IMR-90 (cell line): ENCODE measurements around the gene HSD17B10. TPM values are rescaled to one million over a fixed set of nuclear protein-coding genes. Genes with fewer than 3 reads are reported as not detected.

Experiments used
- ATAC-seq: fragments of 200-7000 bp; cut with Tn5 transposase; 2 replicates; pipeline ENCODE4 v1.9.1; 2020; ENCODE audit warnings: low read depth, mild to moderate bottlenecking, moderate library complexity
- Bru-seq: library from RNA; stranded (reverse); fragments of 400-500 nt; gene quantifications from one replicate; lab custom pipeline; 2021; lab: Mats Ljungman, UMichigan
- BruChase-seq, 2 experiments: library from RNA; stranded (reverse); fragments of 400-500 nt; gene quantifications; one replicate each; lab custom pipeline; 2021; lab: Mats Ljungman, UMichigan
- BruUV-seq: library from RNA; stranded (reverse); fragments of 400-500 nt; replicated peaks from 2 replicates; lab custom pipeline; 2021; lab: Mats Ljungman, UMichigan
- CTCF ChIA-PET: fragments of 300-600 bp; formaldehyde crosslinking; extraction: SDS; loops from one replicate; lab custom pipeline; 2021; ENCODE audit warnings: antibody characterized with exemption; lab: Yijun Ruan, JAX
- POLR2A ChIA-PET: fragments of 300-600 bp; sonication (Branson Sonifier 250); formaldehyde crosslinking; loops from one replicate; lab custom pipeline; 2022; ENCODE audit warnings: antibody characterized with exemption; ENCODE audit not compliant: unreplicated experiment; lab: Charles Lee
- DNase-seq: peaks from one replicate; pipeline ENCODE4 v3.0.0; 2013
- H2AFZ ChIP-seq: replicated peaks from 2 replicates; pipeline ENCODE3; 2013; ENCODE audit warnings: low read length, mild to moderate bottlenecking; ENCODE audit not compliant: poor library complexity
- H2AK5ac ChIP-seq: 2 replicates; pipeline ENCODE4 v1.6.1; 2013; ENCODE audit warnings: low read depth, low read length, inconsistent platforms
- H2AK9ac ChIP-seq: replicated peaks from 2 replicates; pipeline ENCODE3; 2013; ENCODE audit warnings: mild to moderate bottlenecking, low read depth, low read length, moderate library complexity; ENCODE audit not compliant: poor library complexity
- H2BK120ac ChIP-seq: 2 replicates; pipeline ENCODE4 v1.6.1; 2013; ENCODE audit warnings: low read depth, low read length, inconsistent platforms
- H2BK15ac ChIP-seq: 3 replicates; pipeline ENCODE4 v1.6.1; 2013; ENCODE audit warnings: low read depth, low read length, inconsistent platforms
- H2BK20ac ChIP-seq: 2 replicates; pipeline ENCODE4 v1.6.1; 2013; ENCODE audit warnings: low read depth, mild to moderate bottlenecking, inconsistent platforms, low read length, moderate library complexity
- H2BK5ac ChIP-seq: 2 replicates; pipeline ENCODE4 v1.6.1; 2013; ENCODE audit warnings: mild to moderate bottlenecking, low read depth, low read length, inconsistent platforms; ENCODE audit not compliant: poor library complexity, severe bottlenecking
- H3K14ac ChIP-seq: replicated peaks from 2 replicates; pipeline ENCODE4 v1.6.1; 2013; ENCODE audit warnings: low read depth, low read length, inconsistent platforms
- H3K18ac ChIP-seq: 2 replicates; pipeline ENCODE4 v1.6.1; 2013; ENCODE audit warnings: low read depth, low read length, control low read depth
- H3K23ac ChIP-seq: 2 replicates; pipeline ENCODE4 v1.6.1; 2013; ENCODE audit warnings: low read depth, low read length, inconsistent platforms
- H3K27ac ChIP-seq: 2 replicates; pipeline ENCODE4 v1.5.1; 2013; ENCODE audit warnings: mild to moderate bottlenecking, control low read depth, low read length; ENCODE audit not compliant: insufficient read depth
- H3K27me3 ChIP-seq: 2 replicates; pipeline ENCODE4 v1.6.1; 2013; ENCODE audit warnings: low read length; ENCODE audit not compliant: control insufficient read depth, insufficient read depth
- H3K36me3 ChIP-seq: 2 replicates; pipeline ENCODE4 v1.6.1; 2013; ENCODE audit warnings: low read length, mixed read lengths; ENCODE audit not compliant: control insufficient read depth, insufficient read depth
- H3K4ac ChIP-seq: 2 replicates; pipeline ENCODE4 v1.6.1; 2013; ENCODE audit warnings: low read depth, low read length, inconsistent platforms
- H3K4me1 ChIP-seq: 2 replicates; pipeline ENCODE4 v1.6.1; 2013; ENCODE audit warnings: low read length, mixed read lengths; ENCODE audit not compliant: control insufficient read depth, insufficient read depth
- H3K4me2 ChIP-seq: 2 replicates; pipeline ENCODE4 v1.6.1; 2013; ENCODE audit warnings: low read depth, mild to moderate bottlenecking, control low read depth, low read length, moderate library complexity
- H3K4me3 ChIP-seq: 2 replicates; pipeline ENCODE4 v1.5.1; 2013; ENCODE audit warnings: low read depth, mild to moderate bottlenecking, control low read depth, low read length, moderate library complexity; ENCODE audit not compliant: insufficient read depth
- H3K56ac ChIP-seq: 2 replicates; pipeline ENCODE4 v1.6.1; 2013; ENCODE audit warnings: low read length, inconsistent platforms; ENCODE audit not compliant: insufficient read depth; ENCODE audit errors: extremely low read depth
- H3K79me1 ChIP-seq, 2 experiments: 2 replicates each; pipeline ENCODE4 v1.6.1; 2013; ENCODE audit warnings: low read length in 2 of 2, inconsistent platforms in 1 of 2, low read depth in 1 of 2
- H3K9ac ChIP-seq: 2 replicates; pipeline ENCODE4 v1.6.1; 2013; ENCODE audit warnings: low read depth, low read length, control low read depth
- H3K9me1 ChIP-seq: 2 replicates; pipeline ENCODE4 v1.6.1; 2013; ENCODE audit warnings: low read length, inconsistent platforms; ENCODE audit not compliant: insufficient read depth
- H3K9me3 ChIP-seq: 2 replicates; pipeline ENCODE4 v1.6.1; 2013; ENCODE audit warnings: low read length; ENCODE audit not compliant: control insufficient read depth, insufficient read depth
- H4K20me1 ChIP-seq: 2 replicates; pipeline ENCODE4 v1.6.1; 2013; ENCODE audit warnings: low read length, inconsistent platforms; ENCODE audit not compliant: insufficient read depth
- H4K5ac ChIP-seq: 2 replicates; pipeline ENCODE4 v1.6.1; 2013; ENCODE audit warnings: mild to moderate bottlenecking, low read depth, low read length, control low read depth
- H4K8ac ChIP-seq, 2 experiments: 2 replicates each; pipeline ENCODE4 v1.6.1; 2013; ENCODE audit warnings: low read depth in 2 of 2, low read length in 2 of 2, control low read depth in 1 of 2, inconsistent platforms in 1 of 2
- H4K91ac ChIP-seq: 2 replicates; pipeline ENCODE4 v1.6.1; 2013; ENCODE audit warnings: low read depth, low read length, inconsistent platforms; ENCODE audit not compliant: insufficient read depth
- CEBPB ChIP-seq: IDR thresholded peaks from 2 replicates; pipeline ENCODE4 v1.6.1; 2012; ENCODE audit warnings: low read depth, low read length, improper control_type of control experiment
- MAZ ChIP-seq: IDR thresholded peaks from 2 replicates; pipeline ENCODE4 v1.6.1; 2012; ENCODE audit warnings: low read depth, mild to moderate bottlenecking, low read length, improper control_type of control experiment, moderate library complexity, borderline replicate concordance
- MXI1 ChIP-seq: IDR thresholded peaks from 2 replicates; pipeline ENCODE4 v1.6.1; 2012; ENCODE audit warnings: low read depth, mild to moderate bottlenecking, low read length, moderate library complexity, borderline replicate concordance
- NFE2L2 ChIP-seq: fragments of 150-350 bp; IDR thresholded peaks from 2 replicates; pipeline ENCODE4 v1.6.1; 2016; ENCODE audit warnings: low read depth, mild to moderate bottlenecking, low read length
- POLR2A ChIP-seq: IDR thresholded peaks from 2 replicates; pipeline ENCODE4 v1.6.1; 2012; ENCODE audit warnings: mild to moderate bottlenecking, low read depth, low read length
- WGBS, 2 experiments: methylation state at CpG; one replicate each; pipeline versions ENCODE4 v1.1.5 to v1.1.7; 2013; ENCODE audit warnings: missing lambda C conversion rate in 2 of 2; ENCODE audit not compliant: insufficient read length in 1 of 2; ENCODE audit errors: extremely low coverage in 2 of 2; 5-methylcytosine and 5-hydroxymethylcytosine counted together
- dilution Hi-C: fragments of 300-500 bp; cut with HindIII; formaldehyde crosslinking; loops from one replicate; pipeline ENCODE4 v1.14.3; 2018; ENCODE audit warnings: low sequenced_read_pairs; ENCODE audit not compliant: unreplicated experiment
- in situ Hi-C: fragments of 300-500 bp; cut with MboI; formaldehyde crosslinking; loops from 3 replicates; pipeline ENCODE4 v1.14.3; 2019; ENCODE audit warnings: low sequenced_read_pairs, inconsistent platforms, mixed read lengths
- intact Hi-C: fragments of 100-400 bp; cut with micrococcal nuclease; formaldehyde crosslinking; loops from 2 replicates; pipeline ENCODE4 v1.10.0; 2022
- long read RNA-seq: library from polyadenylated mRNA; unstranded; transcript quantifications from one replicate; pipeline ENCODE4 v2.0.0, GENCODE V29; 2021; ENCODE audit not compliant: unreplicated experiment
- polyA plus RNA-seq, 3 experiments: library from polyadenylated mRNA; depleted of rRNA; stranded (reverse); fragments of >200 nt; gene quantifications; 2 replicates each; pipeline ENCODE4 v1.2.3, GENCODE V29; 2012; ENCODE audit warnings: low replicate concordance in 1 of 3
- total RNA-seq: library from RNA; depleted of rRNA; stranded (reverse); fragments of >200 nt; gene quantifications from 2 replicates; pipeline ENCODE4 v1.2.3, GENCODE V29; 2012; rRNA removed
- TF ChIP-seq, protein P1 (sequence below): fragments of 150-350 bp; IDR thresholded peaks from 2 replicates; pipeline ENCODE4 v1.6.1; 2017; ENCODE audit warnings: mild to moderate bottlenecking, antibody characterized with exemption, low read length, low read depth

HSD17B10 gene
- total RNA-seq (80.5 and 99.8 TPM in 2 replicates), polyA plus RNA-seq (2012; rRNA removed) (118 and 125 TPM in 2 replicates), Bru-seq, nascent RNA (percentile 67 among the genes with signal in this experiment), BruChase-seq, experiment 1, labeled RNA remaining after a 6-hour chase (percentile 72 among the genes with signal in this experiment), BruChase-seq, experiment 2, labeled RNA remaining after a 2-hour chase (percentile 57 among the genes with signal in this experiment)
- 142 and 162 TPM in 2 replicates for polyA plus RNA-seq (2012; cell fraction: cytosol; rRNA removed)
- polyA plus RNA-seq (2012; cell fraction: nucleus; rRNA removed; ENCODE audit: low replicate concordance) = 53.3 and 65.7 TPM in 2 replicates
- long read RNA-seq, transcript HSD17B10-201 (6 exons, 960 nt) = major isoform, 20 of 32 reads
- long read RNA-seq, partial matches to known transcripts = 12 of 32 reads
- long read RNA-seq, other reads (novel, unspliced or antisense) = 0 of 32 reads

DNA sequence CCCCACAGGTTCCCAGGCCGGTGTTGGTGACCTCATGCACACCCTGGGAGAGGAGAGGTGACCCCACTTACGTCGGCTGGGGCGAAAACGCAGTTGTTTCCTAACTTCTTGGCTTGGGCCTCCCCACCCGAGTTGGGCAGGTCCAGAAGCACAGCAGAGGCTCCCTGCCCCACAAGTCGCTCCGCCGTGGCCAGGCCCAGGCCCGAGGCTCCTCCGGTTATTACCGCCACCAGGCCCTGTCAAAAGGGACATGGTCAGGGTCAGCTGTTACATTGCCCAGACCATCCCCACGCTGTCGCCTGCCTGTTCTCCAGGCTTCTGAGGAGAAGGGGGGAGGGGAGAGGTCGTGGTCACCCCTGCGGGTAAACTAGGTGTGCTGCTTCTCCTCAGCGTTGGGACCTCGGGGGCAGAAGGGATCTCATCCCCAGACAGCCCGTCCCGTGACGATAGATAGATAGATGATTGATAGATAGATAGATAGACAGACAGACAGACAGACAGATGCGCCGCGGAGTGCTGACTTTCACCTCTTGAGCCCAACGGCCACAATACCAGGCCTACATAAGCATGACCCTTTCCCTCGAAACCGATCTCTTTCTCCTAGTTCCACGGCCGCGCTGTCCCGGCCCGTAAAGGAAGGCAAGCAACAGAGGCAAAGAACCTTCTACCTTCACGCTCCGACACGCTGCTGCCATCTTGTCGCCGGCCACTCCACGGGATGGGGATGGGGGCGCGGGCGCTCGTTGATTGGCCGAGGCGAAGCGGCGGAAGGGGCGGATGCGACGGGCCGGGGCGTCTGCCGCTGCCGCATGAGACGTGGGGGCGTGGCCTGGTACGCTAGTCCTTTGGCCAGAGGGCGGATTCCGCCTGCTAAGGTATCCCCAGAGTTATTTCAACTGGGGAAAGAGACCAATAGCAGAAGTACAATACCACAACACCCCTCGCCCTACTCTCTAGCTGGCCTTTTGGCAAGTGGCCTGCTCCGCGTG is at the start of gene HSD17B10:
Gene HSD17B10, minus strand, starts transcription at position 720 of the 989 bp plus-strand sequence. Its CDS starts 25 bp downstream, at position 695.
- Histone ChIP-seq H2AK5ac (peak within 1 kb of the TSS; percentile 77; the same call in 1 of the 2 replicates), H3K4me2 (peak within 1 kb of the TSS; percentile 90), H3K9me1 (peaks cover 4% of the 10 kb centered on the region; the same call in 1 of the 2 replicates), H3K9me3 (no peaks in the 10 kb centered on the region), H3K27ac (peak within 1 kb of the TSS; percentile 78), H4K91ac (peak within 1 kb of the TSS; percentile 23), H2AK9ac (peak within 1 kb of the TSS; percentile 89), H3K14ac (peak within 1 kb of the TSS; percentile 81), H3K56ac (peak within 1 kb of the TSS; percentile 35; the same call in 1 of the 2 replicates), H2BK5ac (no peak within 1 kb of the TSS), H2BK120ac (no peak within 1 kb of the TSS), H3K36me3 (peaks cover 13% of the 10 kb centered on the region; the same call in 1 of the 2 replicates), H3K18ac (no peak within 1 kb of the TSS), H3K27me3 (peaks cover 20% of the 10 kb centered on the region), H3K4me3 (peak within 1 kb of the TSS; percentile 92), H3K79me1 (peaks cover 0 to 10% of the 10 kb centered on the region in 2 experiments; a peak in 3 of 4 replicates), H4K20me1 (no peaks in the 10 kb centered on the region), H3K4ac (peak within 1 kb of the TSS; percentile 73), H4K8ac (peak within 1 kb of the TSS; percentile 85 to 93), H3K4me1 (no peaks in the 10 kb centered on the region), H3K9ac (peak within 1 kb of the TSS; percentile 88), H3K23ac (peak within 1 kb of the TSS; percentile 82), H2AFZ (peak within 1 kb of the TSS; percentile 95), H2BK15ac (no peak within 1 kb of the TSS; the same call in 2 of the 3 replicates), H4K5ac (peak within 1 kb of the TSS; percentile 93), H2BK20ac (no peak within 1 kb of the TSS)
- ChIA-PET POLR2A (no interaction called here), CTCF (no interaction called here)
- BruUV-seq = no TSS peak
- peak; percentile 64 for DNase-seq
- WGBS, 2 experiments = 14% methylated on average over 16 of the region's 61 CpGs; no CpG with 5 or more reads in 1 of the 2 experiments
- dilution Hi-C loops (no loop called here), in situ Hi-C loops (loop anchor here (5.0 kb wide), 1 partner anchor 122 kb away; no protein-coding TSS in a partner anchor), intact Hi-C loops (no loop called here)
- peak; percentile 81 for TF ChIP-seq MXI1
- no peak for TF ChIP-seq CEBPB
- TF ChIP-seq, protein P1, sequence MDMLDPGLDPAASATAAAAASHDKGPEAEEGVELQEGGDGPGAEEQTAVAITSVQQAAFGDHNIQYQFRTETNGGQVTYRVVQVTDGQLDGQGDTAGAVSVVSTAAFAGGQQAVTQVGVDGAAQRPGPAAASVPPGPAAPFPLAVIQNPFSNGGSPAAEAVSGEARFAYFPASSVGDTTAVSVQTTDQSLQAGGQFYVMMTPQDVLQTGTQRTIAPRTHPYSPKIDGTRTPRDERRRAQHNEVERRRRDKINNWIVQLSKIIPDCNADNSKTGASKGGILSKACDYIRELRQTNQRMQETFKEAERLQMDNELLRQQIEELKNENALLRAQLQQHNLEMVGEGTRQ = no peak
- peak; percentile 33; the same call in 1 of the 2 replicates for TF ChIP-seq POLR2A
- TF ChIP-seq MAZ = peak; percentile 44; the same call in 1 of the 2 replicates
- no peak for TF ChIP-seq NFE2L2
- peak; percentile 99 for ATAC-seq
